GM21786 (cell line): ENCODE results near the gene ZNF43.
"Not testable (repeated sequence)": the region's sequence is repeated elsewhere in the genome, so short reads cannot be mapped to it uniquely, and the experiment has no call there.

Experiments used
- ATAC-seq: cut with Tn5 transposase; IDR thresholded peaks from one replicate; pipeline ENCODE4 v1.9.1; 2021; ENCODE audit not compliant: unreplicated experiment

ZNF43 gene

GRCh38 chr19:21812448-21812847, 23.5 kb downstream of the ZNF43 start:
- ATAC-seq = no peak

GRCh38 chr19:21808400-21809000, 27.5 kb downstream of the ZNF43 start:
- not testable (repeated sequence) for ATAC-seq

GRCh38 chr19:21789466-21790085, 46.4 kb downstream of the ZNF43 start:
- no peak for ATAC-seq

- no peak for ATAC-seq
Observed at GRCh38 chr19:21786936-21787335, 49.0 kb downstream of the ZNF43 start.

- not testable (repeated sequence) for ATAC-seq
Observed at GRCh38 chr19:21775792-21776191, 60.2 kb downstream of the ZNF43 start.

GRCh38 chr19:21767065-21767800, 68.7 kb downstream of the ZNF43 start, which contains the start of gene ZNF100:
Gene ZNF100, minus strand, starts transcription at chr19:21767579. Its CDS starts 150 bp downstream, at chr19:21767429.
- ATAC-seq = peak; percentile 95

- not testable (repeated sequence) for ATAC-seq
Observed at GRCh38 chr19:21766705-21767064, 69.3 kb downstream of the ZNF43 start.

GRCh38 chr19:21765151-21765550, 70.8 kb downstream of the ZNF43 start:
- ATAC-seq = no peak

GRCh38 chr19:21761547-21761946, 74.4 kb downstream of the ZNF43 start:
- not testable (repeated sequence) for ATAC-seq

GRCh38 chr19:21758296-21758695, 77.7 kb downstream of the ZNF43 start:
- no peak for ATAC-seq

- ATAC-seq = not testable (repeated sequence)
Observed at GRCh38 chr19:21755555-21755954, 80.4 kb downstream of the ZNF43 start.
